A172 (cell line): ENCODE results near the gene EYS. TPM values are rescaled to one million over a fixed set of nuclear protein-coding genes. Genes with fewer than 3 reads are reported as not detected.

Experiments used
- DNase-seq: peaks from one replicate; pipeline ENCODE4 v3.0.0-alpha.2; 2015; ENCODE audit warnings: low spot score
- total RNA-seq: library from RNA; depleted of rRNA; stranded (reverse); fragments of >200 nt; shearing (Covaris generic); gene quantifications from 2 replicates; pipeline ENCODE4 v1.2.3, GENCODE V29; 2014; rRNA removed

Gene EYS
- total RNA-seq, result 0.24 and 0.81 TPM in 2 replicates

DNA sequence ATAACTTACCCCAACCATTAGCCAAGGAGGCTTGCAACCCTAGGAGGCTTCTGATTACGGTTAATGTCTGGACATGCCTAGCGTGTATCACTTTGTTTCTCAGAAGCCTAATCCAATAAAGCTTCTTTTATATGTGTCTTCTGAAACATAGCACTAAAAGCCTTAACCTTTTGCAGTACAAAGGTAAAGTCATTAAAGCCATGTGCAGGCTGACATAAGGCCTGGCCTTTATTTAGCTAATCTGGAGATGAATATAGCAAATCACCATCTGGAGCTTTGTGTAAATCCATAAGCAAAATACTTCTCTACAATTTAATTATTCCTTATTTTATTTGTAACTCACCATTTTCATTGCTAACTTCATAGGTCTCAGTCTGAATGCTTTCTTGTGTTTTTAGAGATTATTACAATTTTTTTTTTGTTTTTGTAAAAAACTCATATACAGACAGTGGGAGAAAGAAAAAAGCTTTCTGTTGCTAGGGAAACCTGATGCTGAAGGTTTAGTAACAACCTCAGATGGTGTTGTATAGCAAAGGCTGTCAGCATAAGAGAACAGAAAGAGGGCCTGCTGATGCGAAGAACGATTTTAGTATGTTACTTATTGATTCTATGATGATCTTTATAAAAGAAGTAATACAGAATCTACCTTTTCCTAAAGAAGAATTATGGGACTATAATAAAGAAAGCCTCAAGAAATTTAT lies at the start of gene EYS:
Gene EYS (minus strand): TSS at position 101 of the 701 bp plus-strand sequence. CDS start 211,816 bp downstream, outside the sequence.
- no peak for DNase-seq

- no peak for DNase-seq
Measured at GRCh38 chr6:65746302-65746701, 39.3 kb upstream of the EYS start.

DNA sequence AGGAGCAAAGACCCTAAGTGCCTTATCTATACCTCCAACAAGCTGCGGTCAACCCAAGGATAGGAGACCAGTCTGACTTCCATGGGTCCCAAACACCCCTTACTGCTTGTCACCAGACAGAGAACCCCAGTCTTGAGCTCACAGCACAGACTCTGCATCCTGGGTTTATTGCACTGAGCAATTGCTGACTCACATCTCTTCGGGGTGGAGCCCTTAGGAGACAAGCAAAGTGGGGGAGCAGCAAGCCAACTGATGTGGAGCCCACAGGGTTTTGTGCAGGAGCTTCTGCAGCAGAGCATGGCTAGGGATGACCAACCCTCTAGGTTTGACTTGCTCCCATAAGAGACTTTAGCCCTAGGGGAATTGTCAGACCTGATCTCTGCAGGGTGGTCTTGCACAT lies 38.6 kb upstream of the EYS start:
- DNase-seq, result peak; percentile 7

GRCh38 chr6:65728879-65729479 lies 22.0 kb upstream of the EYS start:
- DNase-seq, result no peak

GRCh38 chr6:65719101-65719500 lies 12.1 kb upstream of the EYS start:
- DNase-seq, result no peak

DNA sequence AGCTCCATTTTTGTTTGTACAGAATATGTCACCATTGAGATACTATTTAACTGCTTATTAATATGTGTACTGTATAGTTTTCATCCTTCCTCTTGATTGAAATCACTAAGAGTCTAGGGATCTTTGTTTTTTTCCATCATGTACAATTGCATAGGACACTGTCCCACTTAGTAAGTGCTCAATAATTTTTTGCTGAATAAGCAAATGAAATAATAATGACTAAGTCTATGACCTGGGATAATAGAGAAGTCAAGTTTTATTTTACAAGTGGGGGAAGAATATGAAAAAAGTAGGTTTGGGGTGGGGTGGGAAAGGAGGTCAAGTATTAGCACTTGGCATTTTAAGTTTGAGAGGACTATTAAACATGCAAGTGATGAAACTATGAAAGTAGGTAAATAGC lies 4.5 kb upstream of the EYS start:
- DNase-seq, result no peak

GRCh38 chr6:65709099-65709830 lies 2.2 kb upstream of the EYS start:
- no peak for DNase-seq

- DNase-seq, result no peak
Measured at GRCh38 chr6:65708162-65708561, 1.1 kb upstream of the EYS start.

GRCh38 chr6:65706436-65706835 lies 590 bp downstream of the EYS start:
- no peak for DNase-seq

GRCh38 chr6:65701325-65701724 lies 5.7 kb downstream of the EYS start:
- DNase-seq, result no peak

DNA sequence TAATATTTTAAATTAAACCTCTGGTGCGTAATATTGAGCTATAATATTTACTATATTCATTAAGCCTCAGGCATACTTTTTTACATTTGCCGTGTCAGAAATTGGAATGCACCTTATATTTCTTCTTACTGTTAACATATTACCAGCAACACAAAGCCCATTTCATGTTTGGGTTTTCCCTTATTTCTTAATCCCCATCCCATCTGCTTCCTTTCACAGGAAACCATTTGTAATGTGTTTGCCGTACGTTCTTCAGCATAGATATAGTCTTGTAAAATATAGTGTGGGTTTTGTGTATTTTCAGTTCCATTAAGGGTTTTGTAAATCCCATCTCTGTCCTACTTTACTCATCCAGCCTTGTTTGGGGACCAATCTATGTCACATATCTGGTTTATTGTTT lies 6.5 kb downstream of the EYS start:
- DNase-seq, result no peak

DNA sequence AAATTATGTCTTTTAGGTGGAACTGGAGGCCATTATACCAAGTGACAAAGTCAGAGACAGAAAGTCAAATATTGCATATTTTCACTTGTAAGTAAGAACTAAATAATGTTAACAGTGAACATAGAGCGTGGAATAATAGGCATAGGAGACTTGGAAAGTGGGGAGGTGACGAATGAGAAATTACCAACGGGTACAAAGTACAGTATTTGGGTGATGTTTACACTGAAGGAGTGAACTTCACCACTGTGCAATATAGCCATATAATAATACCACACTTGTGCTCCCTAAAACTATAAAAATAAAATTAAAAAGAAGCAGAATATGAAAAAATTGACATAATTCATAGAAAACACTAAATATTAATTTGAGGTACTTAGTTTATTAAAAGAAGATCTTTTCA lies 14.9 kb downstream of the EYS start:
- DNase-seq, result no peak

DNA sequence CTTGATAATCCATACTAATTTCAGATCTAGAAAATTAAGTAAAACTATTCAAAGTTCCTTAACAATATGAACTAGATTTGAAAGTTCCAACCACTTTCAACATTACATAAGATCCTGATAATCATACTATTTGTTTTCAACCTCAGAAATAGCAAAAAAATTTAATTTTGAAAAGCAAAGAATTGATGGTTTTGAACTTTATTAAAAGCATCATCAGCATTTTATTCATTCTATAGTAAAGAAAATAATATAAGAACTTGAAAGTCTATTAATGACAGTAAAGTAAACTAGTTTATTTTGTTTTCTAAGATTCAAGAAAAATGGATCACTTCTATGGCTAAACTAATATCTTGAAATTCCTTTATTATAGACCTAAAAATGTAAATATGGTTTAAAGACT lies 26.8 kb downstream of the EYS start:
- no peak for DNase-seq

- no peak for DNase-seq
Measured at GRCh38 chr6:65671922-65672321, 35.1 kb downstream of the EYS start.

DNA sequence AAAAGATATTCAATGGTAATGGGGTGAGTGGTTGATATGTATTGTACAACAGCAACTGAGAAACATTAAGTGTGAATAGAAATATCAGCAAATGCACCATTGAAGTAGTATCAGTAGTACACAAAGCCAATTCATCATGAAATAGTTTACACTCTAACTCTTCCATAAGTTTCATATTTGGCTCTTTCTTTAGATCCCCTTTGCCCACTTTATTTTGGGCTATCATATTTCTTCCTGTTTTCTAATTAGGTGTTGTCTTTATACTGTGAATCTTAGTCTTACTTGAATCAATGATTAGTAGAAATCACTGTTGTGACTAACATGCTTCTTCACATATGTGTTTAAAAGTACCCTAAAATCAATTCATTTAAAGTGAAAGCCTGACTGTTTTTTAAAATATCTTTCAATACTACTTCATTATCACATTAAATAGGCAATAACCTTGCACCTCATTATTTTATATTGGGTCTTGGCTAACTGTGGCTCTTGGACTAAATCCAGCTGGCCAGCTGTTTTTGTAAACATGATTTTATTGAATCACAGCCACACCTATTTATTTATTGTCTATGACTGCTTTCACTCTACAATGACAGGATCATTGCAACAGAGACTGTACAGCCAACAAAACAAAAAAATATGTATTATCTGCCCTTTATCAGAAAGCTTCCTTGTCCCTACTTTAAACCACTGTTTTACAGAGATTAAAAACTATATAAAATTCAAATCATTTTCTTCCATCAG lies 38.9 kb downstream of the EYS start:
- DNase-seq, result no peak

DNA sequence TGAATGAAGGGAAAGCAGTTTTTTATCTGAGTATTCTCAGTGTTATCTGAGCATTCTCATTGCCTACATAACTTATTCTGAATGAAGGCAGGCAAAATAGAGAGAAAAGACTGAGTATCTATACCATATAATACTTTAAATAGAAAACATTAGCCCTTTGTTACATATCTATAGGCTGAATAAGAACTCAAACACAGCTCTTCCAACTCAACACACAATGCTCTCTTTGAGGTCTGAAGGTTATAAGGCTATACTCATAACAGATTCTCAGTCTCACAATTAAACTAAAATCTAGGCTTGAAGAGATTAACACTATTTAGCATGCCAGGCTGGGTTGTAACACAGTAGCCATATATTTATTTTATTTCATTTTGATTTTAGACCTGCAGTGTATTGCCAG lies 56.9 kb downstream of the EYS start:
- no peak for DNase-seq

GRCh38 chr6:65649392-65649791 lies 57.6 kb downstream of the EYS start:
- DNase-seq, result no peak

GRCh38 chr6:65646544-65646943 lies 60.5 kb downstream of the EYS start:
- no peak for DNase-seq

- DNase-seq, result no peak
Measured at GRCh38 chr6:65642776-65643175, 64.2 kb downstream of the EYS start.

DNA sequence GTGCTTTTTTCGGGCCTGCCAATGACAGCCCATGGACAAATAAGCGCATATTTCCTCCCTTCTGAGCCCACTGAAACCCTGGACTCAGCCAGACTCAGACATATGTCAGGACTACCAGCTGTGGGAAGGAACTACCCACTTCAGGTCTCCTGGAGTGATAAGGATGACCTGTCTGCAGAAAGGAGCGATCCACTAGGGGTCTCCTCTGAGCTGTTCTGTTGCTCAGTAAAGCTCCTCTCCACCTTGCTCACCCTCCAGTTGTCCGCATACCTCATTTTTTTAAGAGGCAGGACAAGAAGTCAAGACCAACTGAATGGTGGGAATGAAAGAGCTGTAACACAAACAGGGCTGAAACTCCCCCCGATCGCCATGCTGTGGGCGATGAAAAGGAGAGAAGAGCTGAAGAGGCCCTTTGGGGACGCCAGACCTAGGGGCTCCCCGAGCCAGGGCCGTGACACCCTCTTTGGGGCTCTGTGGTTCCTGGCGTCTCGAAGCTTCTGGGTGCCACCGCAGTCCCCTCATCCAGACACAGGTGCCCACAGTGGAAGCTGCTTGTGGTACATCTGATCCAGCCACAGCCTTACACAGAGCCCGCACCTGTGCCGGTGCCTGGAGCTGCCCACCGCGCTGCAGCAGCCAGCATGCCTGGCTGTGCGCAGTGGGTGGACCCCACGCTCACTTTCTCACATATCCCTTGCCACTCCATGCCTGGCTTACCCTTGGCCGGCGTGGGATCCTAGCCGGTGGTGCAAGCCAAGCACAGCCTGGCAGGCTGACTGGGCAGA lies 68.8 kb downstream of the EYS start:
- peak; percentile 53 for DNase-seq

GRCh38 chr6:65637289-65638046 lies 69.6 kb downstream of the EYS start:
- no peak for DNase-seq
